ENCODE measurements around the gene EVI5.
"Not testable (repeated sequence)": the region's sequence is repeated elsewhere in the genome, so short reads cannot be mapped to it uniquely, and the experiment has no call there.

The EVI5 gene

GRCh38 chr1:92567211-92567868 lies 217.6 kb downstream of the EVI5 start:
- DNase-seq: no peak

- DNase-seq: no peak
These were observed 221.3 kb downstream of the EVI5 start for GRCh38 chr1:92563457-92564216.

- no peak for DNase-seq
These were observed 228.6 kb downstream of the EVI5 start for GRCh38 chr1:92556350-92556749.

GRCh38 chr1:92554216-92554615 lies 230.7 kb downstream of the EVI5 start:
- DNase-seq: no peak

GRCh38 chr1:92551916-92552315 lies 233.0 kb downstream of the EVI5 start:
- no peak for DNase-seq

GRCh38 chr1:92544756-92545165 lies 240.1 kb downstream of the EVI5 start:
- no peak for DNase-seq

GRCh38 chr1:92543131-92544055 lies 241.5 kb downstream of the EVI5 start:
- no peak for DNase-seq

- DNase-seq: no peak
These were observed 246.4 kb downstream of the EVI5 start for GRCh38 chr1:92538413-92539061.

- DNase-seq: no peak
These were observed 246.9 kb downstream of the EVI5 start for GRCh38 chr1:92538048-92538412.

GRCh38 chr1:92536980-92537884 lies 247.7 kb downstream of the EVI5 start:
- DNase-seq: no peak

- DNase-seq: no peak
These were observed 248.5 kb downstream of the EVI5 start for GRCh38 chr1:92536211-92536979.

- not testable (repeated sequence) for DNase-seq
These were observed 252.5 kb downstream of the EVI5 start for GRCh38 chr1:92532371-92532770.

- DNase-seq: not testable (repeated sequence)
These were observed 253.0 kb downstream of the EVI5 start for GRCh38 chr1:92531939-92532338.

- DNase-seq: no peak
These were observed 257.2 kb downstream of the EVI5 start for GRCh38 chr1:92527670-92528069.

GRCh38 chr1:92524944-92525590 lies 259.8 kb downstream of the EVI5 start:
- DNase-seq: not testable (repeated sequence)

GRCh38 chr1:92519043-92519442 lies 265.9 kb downstream of the EVI5 start:
- DNase-seq: no peak

- DNase-seq: no peak
These were observed 268.3 kb downstream of the EVI5 start for GRCh38 chr1:92516574-92516973.

GRCh38 chr1:92515796-92516201 lies 269.1 kb downstream of the EVI5 start:
- DNase-seq: no peak

- DNase-seq: no peak
These were observed 273.4 kb downstream of the EVI5 start for GRCh38 chr1:92511541-92511940.

- no peak for DNase-seq
These were observed 275.3 kb downstream of the EVI5 start for GRCh38 chr1:92509619-92510018.

All from stimulated activated CD8-positive, alpha-beta memory T cell treated with anti-CD3 and anti-CD28 coated beads, Interleukin-4, amount 100 ng/mL, for 48 hours (primary cell).